GM12801 (cell line): Measurements from ENCODE around the gene BACE2.

ENCODE experiments used
- TF ChIP-seq, protein P1 (sequence below): IDR thresholded peaks from one replicate; pipeline ENCODE4 v1.5.1; 2011; ENCODE audit warnings: control low read depth; ENCODE audit not compliant: insufficient read length; ENCODE audit errors: extremely low read depth

Gene BACE2

GRCh38 chr21:41256771-41257702 is 89.1 kb downstream of the BACE2 start:
- TF ChIP-seq, protein P1, sequence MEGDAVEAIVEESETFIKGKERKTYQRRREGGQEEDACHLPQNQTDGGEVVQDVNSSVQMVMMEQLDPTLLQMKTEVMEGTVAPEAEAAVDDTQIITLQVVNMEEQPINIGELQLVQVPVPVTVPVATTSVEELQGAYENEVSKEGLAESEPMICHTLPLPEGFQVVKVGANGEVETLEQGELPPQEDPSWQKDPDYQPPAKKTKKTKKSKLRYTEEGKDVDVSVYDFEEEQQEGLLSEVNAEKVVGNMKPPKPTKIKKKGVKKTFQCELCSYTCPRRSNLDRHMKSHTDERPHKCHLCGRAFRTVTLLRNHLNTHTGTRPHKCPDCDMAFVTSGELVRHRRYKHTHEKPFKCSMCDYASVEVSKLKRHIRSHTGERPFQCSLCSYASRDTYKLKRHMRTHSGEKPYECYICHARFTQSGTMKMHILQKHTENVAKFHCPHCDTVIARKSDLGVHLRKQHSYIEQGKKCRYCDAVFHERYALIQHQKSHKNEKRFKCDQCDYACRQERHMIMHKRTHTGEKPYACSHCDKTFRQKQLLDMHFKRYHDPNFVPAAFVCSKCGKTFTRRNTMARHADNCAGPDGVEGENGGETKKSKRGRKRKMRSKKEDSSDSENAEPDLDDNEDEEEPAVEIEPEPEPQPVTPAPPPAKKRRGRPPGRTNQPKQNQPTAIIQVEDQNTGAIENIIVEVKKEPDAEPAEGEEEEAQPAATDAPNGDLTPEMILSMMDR: no peak

- TF ChIP-seq, protein P1: no peak
These were observed 90.7 kb downstream of the BACE2 start for GRCh38 chr21:41258617-41259016.

- TF ChIP-seq, protein P1: no peak
These were observed 92.5 kb downstream of the BACE2 start for GRCh38 chr21:41260428-41260827.

GRCh38 chr21:41267346-41267745 is 99.4 kb downstream of the BACE2 start:
- TF ChIP-seq, protein P1: no peak

DNA sequence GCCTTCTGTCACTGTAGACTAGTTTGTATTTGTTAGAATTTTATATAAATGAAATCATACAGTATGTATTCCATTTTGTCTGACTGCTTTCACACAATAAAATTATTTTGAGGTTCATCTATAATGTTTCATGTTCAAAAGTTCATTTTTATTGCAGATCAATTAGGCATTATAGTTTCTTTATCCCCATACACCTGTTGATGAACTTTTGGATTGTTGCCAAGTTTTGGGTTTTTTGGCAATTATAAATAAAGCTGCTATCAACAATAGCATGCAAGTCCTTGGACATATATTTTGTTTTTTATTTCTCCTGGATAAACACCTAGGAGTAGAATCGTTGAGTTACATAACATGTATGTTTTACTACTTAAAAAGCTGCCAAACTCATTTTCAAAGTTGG is 101.6 kb downstream of the BACE2 start:
- TF ChIP-seq, protein P1: no peak

GRCh38 chr21:41277196-41277595 is 109.2 kb downstream of the BACE2 start:
- TF ChIP-seq, protein P1: no peak

DNA sequence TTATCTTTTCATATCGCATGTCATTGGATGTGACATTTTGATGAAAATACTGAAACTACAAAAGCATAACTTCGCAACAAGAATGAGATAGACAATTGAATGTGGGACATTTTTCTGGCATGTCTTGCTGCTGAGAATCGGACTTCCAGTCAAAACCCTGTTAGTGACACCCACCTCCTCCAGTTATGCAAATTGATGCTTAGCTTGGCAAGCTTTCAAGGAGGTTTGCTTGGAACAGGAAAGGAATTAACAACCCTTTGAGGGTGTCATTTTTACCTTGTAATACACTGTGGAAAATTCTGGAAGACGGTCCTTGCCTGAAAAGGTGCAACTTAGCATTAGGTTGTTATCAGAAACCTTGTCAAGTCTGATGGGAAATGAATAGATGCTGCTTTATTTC is 109.9 kb downstream of the BACE2 start:
- TF ChIP-seq, protein P1: no peak
